ENCODE results near the gene EPB41.
"Not testable (repeated sequence)": the region's sequence is repeated elsewhere in the genome, so short reads cannot be mapped to it uniquely, and the experiment has no call there.

- not testable (repeated sequence) for TF ChIP-seq RXRA (IDR thresholded peaks at IDR 0.05); RAD21 (IDR thresholded peaks at IDR 0.05); CTCF (IDR thresholded peaks at IDR 0.05; ENCODE audit: low read depth, low read length, missing input control); TAF1 (conservative IDR thresholded peaks at IDR 0.05); MAX (IDR thresholded peaks at IDR 0.05); HNF4A (conservative IDR thresholded peaks at IDR 0.05); SP1 (IDR thresholded peaks at IDR 0.05); FOXA2 (IDR thresholded peaks at IDR 0.05)
- TF ChIP-seq, protein P1, sequence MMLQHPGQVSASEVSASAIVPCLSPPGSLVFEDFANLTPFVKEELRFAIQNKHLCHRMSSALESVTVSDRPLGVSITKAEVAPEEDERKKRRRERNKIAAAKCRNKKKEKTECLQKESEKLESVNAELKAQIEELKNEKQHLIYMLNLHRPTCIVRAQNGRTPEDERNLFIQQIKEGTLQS (IDR thresholded peaks at IDR 0.05): not testable (repeated sequence)
Observed at GRCh38 chr1:28943581-28943980, 29.2 kb downstream of the EPB41 start.

Data from liver (tissue), 3 donors.